ENCODE data around the gene SCARB2. TPM values are rescaled to one million over a fixed set of nuclear protein-coding genes. Genes with fewer than 3 reads are reported as not detected.

The SCARB2 gene
- total RNA-seq, 2 donors from 2014 or later, result 74.5 to 167 TPM

DNA sequence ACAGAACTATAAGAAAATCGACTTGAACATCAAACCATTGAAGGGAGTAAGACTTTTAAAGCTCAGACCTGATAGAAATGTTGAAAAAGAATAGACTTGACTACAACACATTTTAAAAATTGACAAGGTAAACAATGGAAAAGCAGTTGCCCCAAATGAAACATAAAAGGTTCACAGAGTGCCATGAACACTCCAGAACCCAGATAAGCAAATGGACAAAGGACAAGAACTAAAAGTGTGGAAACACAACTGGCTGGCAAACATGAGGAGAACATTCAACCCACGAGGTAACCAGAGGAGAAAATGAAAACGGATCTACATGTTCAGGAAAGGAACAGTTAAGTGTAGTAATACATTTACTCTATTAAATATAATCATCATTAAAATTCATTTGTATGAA is 26.5 kb downstream of the SCARB2 start:
- no peak for TF ChIP-seq POLR2A (IDR thresholded peaks at IDR 0.05)
- TF ChIP-seq CTCF (IDR thresholded peaks at IDR 0.05), result no peak
- ATAC-seq, result peak; percentile 52
- Histone ChIP-seq H3K4me1 (peaks cover 37% of the 10 kb centered on the region), H3K9me3 (no peaks in the 10 kb centered on the region), H3K27me3 (no peaks in the 10 kb centered on the region), H3K4me3 (no peak overlapping the region), H3K27ac (peak overlapping the region in 2 of 4 donors; percentile 13 to 43), H3K36me3 (replicated peaks in 1 of 2; ENCODE audit: insufficient read depth in 1 of 2, low read depth in 2 of 2) (peaks cover 0 to 1% of the 10 kb centered on the region in 2 donors)
- intact Hi-C loops (cut with DNase I), result no loop called here
- 18 to 23% methylated on average over 3 of the region's 3 CpGs for WGBS, 2 donors
- DNase-seq, result no peak

GRCh38 chr4:76182463-76182862 is 31.2 kb downstream of the SCARB2 start:
- 87 to 95% methylated on average over 5 of the region's 5 CpGs for WGBS, 2 donors
- no peak for TF ChIP-seq POLR2A (IDR thresholded peaks at IDR 0.05)
- TF ChIP-seq CTCF (IDR thresholded peaks at IDR 0.05), result no peak
- H3K36me3 ChIP-seq (replicated peaks in 1 of 2; ENCODE audit: insufficient read depth in 1 of 2, low read depth in 2 of 2), result no peaks in the 10 kb centered on the region
- no peaks in the 10 kb centered on the region for H3K9me3 ChIP-seq
- H3K27ac ChIP-seq, result no peak overlapping the region
- no peaks in the 10 kb centered on the region for H3K27me3 ChIP-seq
- ATAC-seq, result no peak
- no peak for DNase-seq
- peaks cover 35% of the 10 kb centered on the region for H3K4me1 ChIP-seq
- intact Hi-C loops (cut with DNase I), result no loop called here
- no peak overlapping the region for H3K4me3 ChIP-seq

GRCh38 chr4:76179398-76180318 is 34.0 kb downstream of the SCARB2 start:
- 46 to 48% methylated on average over 11 of the region's 11 CpGs for WGBS, 2 donors
- Histone ChIP-seq H3K4me3 (no peak overlapping the region), H3K9me3 (no peaks in the 10 kb centered on the region), H3K4me1 (peaks cover 15% of the 10 kb centered on the region), H3K36me3 (replicated peaks in 1 of 2; ENCODE audit: insufficient read depth in 1 of 2, low read depth in 2 of 2) (peaks cover 0 to 7% of the 10 kb centered on the region in 2 donors), H3K27ac (peak overlapping the region in 1 of 4 donors; percentile 3), H3K27me3 (no peaks in the 10 kb centered on the region)
- TF ChIP-seq CTCF (IDR thresholded peaks at IDR 0.05), result peak; percentile 85 to 93 (median 88)
- no peak for TF ChIP-seq POLR2A (IDR thresholded peaks at IDR 0.05)
- intact Hi-C loops (cut with DNase I), result no loop called here
- ATAC-seq, result peak; percentile 88
- DNase-seq, result peak; percentile 86 to 94 (median 89)

GRCh38 chr4:76178296-76178695 is 35.3 kb downstream of the SCARB2 start:
- WGBS, 2 donors, result 59 to 62% methylated on average over 2 of the region's 2 CpGs
- intact Hi-C loops (cut with DNase I), result no loop called here
- H3K27ac ChIP-seq, result no peak overlapping the region
- ATAC-seq (no peak), DNase-seq (no peak)
- peaks cover 8% of the 10 kb centered on the region for H3K4me1 ChIP-seq
- TF ChIP-seq POLR2A (IDR thresholded peaks at IDR 0.05) (no peak), CTCF (IDR thresholded peaks at IDR 0.05) (no peak)
- no peaks in the 10 kb centered on the region for H3K27me3 ChIP-seq
- no peaks in the 10 kb centered on the region for H3K9me3 ChIP-seq
- H3K36me3 ChIP-seq (replicated peaks in 1 of 2; ENCODE audit: insufficient read depth in 1 of 2, low read depth in 2 of 2), result peaks cover 5 to 15% of the 10 kb centered on the region in 2 donors
- no peak overlapping the region for H3K4me3 ChIP-seq
